ENCODE results near the gene ZXDC. TPM values are rescaled to one million over a fixed set of nuclear protein-coding genes. Genes with fewer than 3 reads are reported as not detected.

ZXDC gene
- polyA plus RNA-seq, 1 donor (not counting 4 experiments of a cell fraction or from before 2014, with no cell fraction given): 10.7 TPM

- Histone ChIP-seq H3K9ac (ENCODE audit: control insufficient read depth, extremely low read depth, insufficient read depth, low read length) (no peak overlapping the region), H3K9me1 (ENCODE audit: control insufficient read depth, extremely low read depth, insufficient read depth, low read length) (peaks cover 2% of the 10 kb centered on the region), H2AFZ (ENCODE audit: control insufficient read depth, low read length) (no peak overlapping the region), H3K27ac (ENCODE audit: control insufficient read depth, insufficient read depth, low read length) (no peak overlapping the region), H3K4me2 (ENCODE audit: control insufficient read depth, extremely low read depth, insufficient read depth, low read depth, low read length) (no peak overlapping the region), H4K20me1 (ENCODE audit: control insufficient read depth, extremely low read depth, insufficient read depth, low read length) (no peaks in the 10 kb centered on the region), H3K79me2 (ENCODE audit: control insufficient read depth, insufficient read depth, low read length) (no peaks in the 10 kb centered on the region), H3K36me3 (ENCODE audit: control insufficient read depth in 2 of 2, extremely low read depth in 1 of 2, insufficient read depth in 2 of 2, low read length in 2 of 2) (peaks cover 7 to 10% of the 10 kb centered on the region in 2 experiments), H3K27me3 (ENCODE audit: control insufficient read depth, extremely low read depth, insufficient read depth, low read length) (no peaks in the 10 kb centered on the region), H3K9me3 (ENCODE audit: control insufficient read depth, low read depth, low read length) (no peaks in the 10 kb centered on the region), H3K4me1 (ENCODE audit: control insufficient read depth, extremely low read depth, insufficient read depth, low read length) (no peaks in the 10 kb centered on the region), H3K4me3 (ENCODE audit: control insufficient read depth in 2 of 3, extremely low read depth in 1 of 3, insufficient read depth in 2 of 3, low read depth in 1 of 3, low read length in 3 of 3) (no peak overlapping the region)
- FAIRE-seq (no peak), DNase-seq (ENCODE audit: low read depth, low spot score) (no peak)
- dilution Hi-C loops (cut with MboI; ENCODE audit: extremely low pct_ligation_motif_present, low sequenced_read_pairs): no loop called here
- TF ChIP-seq CTCF (optimal IDR thresholded peaks at IDR 0.05 in 1 of 3, IDR thresholded peaks at IDR 0.05 in 1 of 3, conservative IDR thresholded peaks at IDR 0.05 in 1 of 3; ENCODE audit: extremely low read depth in 1 of 3, insufficient read depth in 2 of 3, low read length in 3 of 3) (no peak), EZH2 (IDR thresholded peaks at IDR 0.05; ENCODE audit: low read length) (no peak)
Observed at GRCh38 chr3:126445506-126445905, 30.2 kb downstream of the ZXDC start.

GRCh38 chr3:126442856-126443242, 32.8 kb downstream of the ZXDC start:
- dilution Hi-C loops (cut with MboI; ENCODE audit: extremely low pct_ligation_motif_present, low sequenced_read_pairs): no loop called here

More at GRCh38 chr3:126442856-126443242, 32.8 kb downstream of the ZXDC start:
- Histone ChIP-seq H3K4me2 (ENCODE audit: control insufficient read depth, extremely low read depth, insufficient read depth, low read depth, low read length) (no peak overlapping the region), H3K9me3 (ENCODE audit: control insufficient read depth, low read depth, low read length) (no peaks in the 10 kb centered on the region), H2AFZ (ENCODE audit: control insufficient read depth, low read length) (no peak overlapping the region), H3K4me3 (ENCODE audit: control insufficient read depth in 2 of 3, extremely low read depth in 1 of 3, insufficient read depth in 2 of 3, low read depth in 1 of 3, low read length in 3 of 3) (no peak overlapping the region), H3K27ac (ENCODE audit: control insufficient read depth, insufficient read depth, low read length) (no peak overlapping the region), H3K9me1 (ENCODE audit: control insufficient read depth, extremely low read depth, insufficient read depth, low read length) (peaks cover 2% of the 10 kb centered on the region), H3K36me3 (ENCODE audit: control insufficient read depth in 2 of 2, extremely low read depth in 1 of 2, insufficient read depth in 2 of 2, low read length in 2 of 2) (peaks cover 0 to 12% of the 10 kb centered on the region in 2 experiments), H4K20me1 (ENCODE audit: control insufficient read depth, extremely low read depth, insufficient read depth, low read length) (no peaks in the 10 kb centered on the region), H3K9ac (ENCODE audit: control insufficient read depth, extremely low read depth, insufficient read depth, low read length) (no peak overlapping the region), H3K27me3 (ENCODE audit: control insufficient read depth, extremely low read depth, insufficient read depth, low read length) (no peaks in the 10 kb centered on the region), H3K79me2 (ENCODE audit: control insufficient read depth, insufficient read depth, low read length) (no peaks in the 10 kb centered on the region), H3K4me1 (ENCODE audit: control insufficient read depth, extremely low read depth, insufficient read depth, low read length) (no peaks in the 10 kb centered on the region)
- FAIRE-seq (no peak), DNase-seq (ENCODE audit: low read depth, low spot score) (no peak)
- no peak for TF ChIP-seq CTCF (optimal IDR thresholded peaks at IDR 0.05 in 1 of 3, IDR thresholded peaks at IDR 0.05 in 1 of 3, conservative IDR thresholded peaks at IDR 0.05 in 1 of 3; ENCODE audit: extremely low read depth in 1 of 3, insufficient read depth in 2 of 3, low read length in 3 of 3)
- no peak for TF ChIP-seq EZH2 (IDR thresholded peaks at IDR 0.05; ENCODE audit: low read length)

Measured in keratinocyte (primary cell).